GM19438 (cell line): ENCODE results near the gene RAB18.
"Not testable (repeated sequence)": the region's sequence is repeated elsewhere in the genome, so short reads cannot be mapped to it uniquely, and the experiment has no call there.

ENCODE experiments used
- ATAC-seq: cut with Tn5 transposase; IDR thresholded peaks from one replicate; pipeline ENCODE4 v1.9.1; 2021; ENCODE audit warnings: low read depth; ENCODE audit not compliant: unreplicated experiment

RAB18 gene

GRCh38 chr10:27504007-27504807 is at the start of gene RAB18:
RAB18 (plus strand) TSS chr10:27504304; CDS start chr10:27504370, 66 bp downstream.
- peak; percentile 98 for ATAC-seq

GRCh38 chr10:27454837-27455236 is 49.3 kb upstream of the RAB18 start:
- ATAC-seq, result no peak

GRCh38 chr10:27457261-27457945 is 46.7 kb upstream of the RAB18 start:
- ATAC-seq, result no peak

- no peak for ATAC-seq
Observed at GRCh38 chr10:27457966-27458365, 46.1 kb upstream of the RAB18 start.

- no peak for ATAC-seq
Observed at GRCh38 chr10:27461312-27461711, 42.8 kb upstream of the RAB18 start.

GRCh38 chr10:27463961-27464360 is 40.1 kb upstream of the RAB18 start:
- no peak for ATAC-seq

- ATAC-seq, result peak; percentile 83
Observed at GRCh38 chr10:27464993-27465392, 39.1 kb upstream of the RAB18 start.

GRCh38 chr10:27465596-27465995 is 38.5 kb upstream of the RAB18 start:
- ATAC-seq, result not testable (repeated sequence)

GRCh38 chr10:27470885-27471284 is 33.2 kb upstream of the RAB18 start:
- no peak for ATAC-seq

- ATAC-seq, result no peak
Observed at GRCh38 chr10:27474741-27475140, 29.4 kb upstream of the RAB18 start.

- no peak for ATAC-seq
Observed at GRCh38 chr10:27479016-27479415, 25.1 kb upstream of the RAB18 start.

GRCh38 chr10:27481486-27481885 is 22.6 kb upstream of the RAB18 start:
- ATAC-seq, result no peak

- no peak for ATAC-seq
Observed at GRCh38 chr10:27482984-27483956, 20.8 kb upstream of the RAB18 start.

- no peak for ATAC-seq
Observed at GRCh38 chr10:27485368-27485767, 18.7 kb upstream of the RAB18 start.

GRCh38 chr10:27485986-27486385 is 18.1 kb upstream of the RAB18 start:
- no peak for ATAC-seq

- no peak for ATAC-seq
Observed at GRCh38 chr10:27490807-27491206, 13.3 kb upstream of the RAB18 start.

GRCh38 chr10:27494116-27494805 is 9.8 kb upstream of the RAB18 start:
- no peak for ATAC-seq

GRCh38 chr10:27496137-27496536 is 8.0 kb upstream of the RAB18 start:
- no peak for ATAC-seq

GRCh38 chr10:27500096-27500495 is 4.0 kb upstream of the RAB18 start:
- ATAC-seq, result no peak

GRCh38 chr10:27500886-27501285 is 3.2 kb upstream of the RAB18 start:
- no peak for ATAC-seq
